ENCODE results near the gene APBB2.

GRCh38 chr4:40966091-40966490 is 248.3 kb downstream of the APBB2 start:
- no peak for TF ChIP-seq CTCF (IDR thresholded peaks at IDR 0.05)
- no peak for TF ChIP-seq POLR2A (IDR thresholded peaks at IDR 0.05)
